A549 (cell line): ENCODE results near the gene BOD1L1. TPM values are rescaled to one million over a fixed set of nuclear protein-coding genes. Genes with fewer than 3 reads are reported as not detected.

Experiments used
- ATAC-seq, 2 experiments: fragments of 200-7000 bp in 1 of 2; fragments of >200 bp in 1 of 2; cut with Nextera tagmentation in 1 of 2; cut with Tn5 transposase in 1 of 2; 3 replicates each; pipeline versions ENCODE4 v1.8.0 to v1.9.1; 2018 to 2020; ENCODE audit warnings: mild to moderate bottlenecking in 1 of 2, moderate library complexity in 1 of 2
- CTCF ChIA-PET: fragments of 300-600 bp; sonication (Branson Sonifier 250); formaldehyde crosslinking; extraction: SDS; loops from one replicate; lab custom pipeline; 2021; ENCODE audit warnings: antibody characterized with exemption, inconsistent platforms; lab: Yijun Ruan, JAX
- POLR2A ChIA-PET: fragments of 350-600 bp; formaldehyde crosslinking; extraction: SDS; loops from one replicate; lab custom pipeline; 2021; ENCODE audit warnings: antibody characterized with exemption, inconsistent platforms; lab: Yijun Ruan, JAX
- DNase-seq, 2 experiments: peaks; one replicate each; pipeline versions ENCODE4 v3.0.0 to v3.0.0-alpha.2; 2011 to 2016; ENCODE audit warnings: low read depth in 1 of 2, low spot score in 1 of 2
- FAIRE-seq: peaks from 2 replicates; lab custom pipeline; 2011; peaks lifted over from hg19 to GRCh38; lab: Jason Lieb, UNC
- H3K27ac ChIP-seq, 2 experiments: fragments of >200 bp; sonication (Bioruptor Twin); formaldehyde crosslinking; 3 replicates each; pipeline ENCODE4 v1.5.1; 2016 to 2017
- H3K4me1 ChIP-seq: fragments of >200 bp; sonication (Bioruptor Twin); formaldehyde crosslinking; 3 replicates; pipeline ENCODE4 v1.6.1; 2016
- H3K4me2 ChIP-seq: fragments of >200 bp; sonication (Bioruptor Twin); formaldehyde crosslinking; 3 replicates; pipeline ENCODE4 v1.6.1; 2016
- H3K4me3 ChIP-seq: fragments of >200 bp; sonication (Bioruptor Twin); formaldehyde crosslinking; 3 replicates; pipeline ENCODE4 v1.5.1; 2016
- H3K9me3 ChIP-seq: fragments of >200 bp; sonication (Bioruptor Twin); formaldehyde crosslinking; 3 replicates; pipeline ENCODE4 v1.6.1; 2016
- CEBPB ChIP-seq, 2 experiments: fragments of >200 bp in 1 of 2; sonication (Bioruptor Twin) in 1 of 2; formaldehyde crosslinking in 1 of 2; IDR thresholded peaks; 2 replicates each; pipeline ENCODE4 v1.6.1; 2012 to 2016
- CHD2 ChIP-seq: fragments of 150-350 bp; IDR thresholded peaks from 2 replicates; pipeline ENCODE4 v1.6.1; 2014; ENCODE audit warnings: low read length; ENCODE audit not compliant: partially characterized antibody
- ELK1 ChIP-seq: fragments of 150-350 bp; IDR thresholded peaks from 2 replicates; pipeline ENCODE4 v1.6.1; 2014; ENCODE audit warnings: low read depth, mild to moderate bottlenecking, low read length
- FOSB ChIP-seq: fragments of 250-450 bp; sonication (Bioruptor Pico); IDR thresholded peaks from 2 replicates; pipeline ENCODE4 v1.5.0; 2020; ENCODE audit warnings: mild to moderate bottlenecking, moderate library complexity
- HOXB13 ChIP-seq: fragments of 250-450 bp; sonication (Bioruptor Pico); IDR thresholded peaks from 2 replicates; pipeline ENCODE4 v1.5.0; 2020; ENCODE audit warnings: low read depth, mild to moderate bottlenecking, moderate library complexity
- JUNB ChIP-seq: fragments of >200 bp; sonication (Bioruptor Twin); formaldehyde crosslinking; IDR thresholded peaks from 2 replicates; pipeline ENCODE4 v1.6.1; 2016
- MAFK ChIP-seq: fragments of 450-650 bp; IDR thresholded peaks from 2 replicates; pipeline ENCODE4 v1.6.1; 2014; ENCODE audit not compliant: partially characterized antibody
- MAX ChIP-seq: IDR thresholded peaks from 2 replicates; pipeline ENCODE4 v1.6.1; 2012
- MAZ ChIP-seq: fragments of 150-350 bp; IDR thresholded peaks from 2 replicates; pipeline ENCODE4 v1.6.1; 2014; ENCODE audit warnings: antibody characterized with exemption, low read depth, low read length, borderline replicate concordance
- NFE2L2 ChIP-seq: fragments of 150-350 bp; conservative IDR thresholded peaks from 2 replicates; pipeline ENCODE4 v1.6.1; 2014; ENCODE audit warnings: low read length
- PBX3 ChIP-seq: IDR thresholded peaks from 2 replicates; pipeline ENCODE4 v1.6.1; 2012
- POLR2A ChIP-seq: IDR thresholded peaks from 2 replicates; pipeline ENCODE4 v1.6.1; 2012; ENCODE audit warnings: mild to moderate bottlenecking, low read length
- RFX5 ChIP-seq: fragments of 450-650 bp; IDR thresholded peaks from 2 replicates; pipeline ENCODE4 v1.7.1; 2014; ENCODE audit warnings: antibody characterized with exemption, mild to moderate bottlenecking, moderate library complexity
- TP53 ChIP-seq: fragments of 250-450 bp; sonication (Bioruptor Pico); IDR thresholded peaks from 2 replicates; pipeline ENCODE4 v1.5.0; 2021; ENCODE audit warnings: mild to moderate bottlenecking, moderate library complexity
- ZFP36 ChIP-seq: fragments of 450-650 bp; IDR thresholded peaks from 2 replicates; pipeline ENCODE4 v1.6.1; 2014; ENCODE audit warnings: borderline replicate concordance; ENCODE audit not compliant: partially characterized antibody
- ZSCAN20 ChIP-seq: fragments of 250-450 bp; sonication (Bioruptor Pico); IDR thresholded peaks from 2 replicates; pipeline ENCODE4 v1.8.0; 2022; ENCODE audit warnings: mild to moderate bottlenecking, moderate library complexity
- WGBS: methylation state at CpG from one replicate; pipeline ENCODE4 v1.1.6; 2017; ENCODE audit errors: missing lambda C conversion rate; 5-methylcytosine and 5-hydroxymethylcytosine counted together
- polyA plus RNA-seq, 4 experiments: library from polyadenylated mRNA; depleted of rRNA in 3 of 4; stranded (reverse); fragments of >200 nt; fragmentation: RNase III in 1 of 4; extraction: RNeasy Plus Mini Kit Qiagen cat#74134 plus additional on column Dnase treatment in 1 of 4; gene quantifications; 2 replicates in 3 of 4; 3 replicates in 1 of 4; pipeline ENCODE4 v1.2.3, GENCODE V29; 2011 to 2017
- TF ChIP-seq, protein P1 (sequence below): IDR thresholded peaks from 2 replicates; pipeline ENCODE4 v1.6.1; 2012; ENCODE audit warnings: low read depth, borderline replicate concordance
- TF ChIP-seq, protein P2 (sequence below): fragments of 250-450 bp; sonication (Bioruptor Pico); IDR thresholded peaks from 2 replicates; pipeline ENCODE4 v1.5.0; 2021; ENCODE audit warnings: mild to moderate bottlenecking, moderate library complexity, borderline replicate concordance

The BOD1L1 gene
- polyA plus RNA-seq, 2 of the 4 experiments (the other 2 are of a cell fraction): 16.4 to 27.7 TPM

DNA sequence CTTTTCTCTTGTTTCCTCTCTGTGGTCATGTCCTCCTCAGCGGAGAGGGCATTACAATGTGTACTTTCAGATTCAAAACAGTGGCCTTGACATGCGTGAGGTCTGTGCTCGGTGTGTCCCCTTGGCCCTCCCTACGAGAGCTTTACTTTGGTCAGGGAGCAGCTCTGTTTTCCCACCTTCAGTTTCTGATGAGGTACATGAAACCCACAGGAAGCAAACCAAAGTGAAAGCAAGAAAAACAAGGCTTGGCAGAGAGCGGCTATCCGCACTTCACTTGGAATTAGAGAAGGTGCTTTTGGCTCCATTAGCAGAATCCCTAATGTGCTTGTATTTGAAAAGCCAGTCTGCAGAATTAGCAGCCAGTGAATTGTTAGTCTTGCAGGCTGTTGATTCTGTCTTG, 19.5 kb upstream of the BOD1L1 start:
- Histone ChIP-seq H3K27ac (peak overlapping the region in 1 of 2 experiments; percentile 54; a peak in 1 of 6 replicates), H3K9me3 (no peaks in the 10 kb centered on the region; the same call in 2 of the 3 replicates), H3K4me3 (no peak overlapping the region), H3K4me1 (peaks cover 6% of the 10 kb centered on the region), H3K4me2 (no peak overlapping the region)
- ATAC-seq (no peak), DNase-seq (no peak), FAIRE-seq (no peak)
- 63% methylated on average over 6 of the region's 6 CpGs for WGBS
- POLR2A ChIA-PET: no interaction called here
- TF ChIP-seq HOXB13 (CRISPR knock-in tag) (no peak), POLR2A (no peak), RFX5 (no peak), CHD2 (no peak), MAZ (no peak), PBX3 (no peak), MAX (no peak), NFE2L2 (no peak), CEBPB (IDR thresholded peaks at IDR 0.05) (no peak)
- TF ChIP-seq, protein P1, sequence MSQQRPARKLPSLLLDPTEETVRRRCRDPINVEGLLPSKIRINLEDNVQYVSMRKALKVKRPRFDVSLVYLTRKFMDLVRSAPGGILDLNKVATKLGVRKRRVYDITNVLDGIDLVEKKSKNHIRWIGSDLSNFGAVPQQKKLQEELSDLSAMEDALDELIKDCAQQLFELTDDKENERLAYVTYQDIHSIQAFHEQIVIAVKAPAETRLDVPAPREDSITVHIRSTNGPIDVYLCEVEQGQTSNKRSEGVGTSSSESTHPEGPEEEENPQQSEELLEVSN: no peak
- CTCF ChIA-PET: interaction anchor here (0.7 to 2.7 kb wide), 3 partner anchors 8 to 795 kb away, joined by 3 to 10 read pairs (median 3); no protein-coding TSS in a partner anchor

DNA sequence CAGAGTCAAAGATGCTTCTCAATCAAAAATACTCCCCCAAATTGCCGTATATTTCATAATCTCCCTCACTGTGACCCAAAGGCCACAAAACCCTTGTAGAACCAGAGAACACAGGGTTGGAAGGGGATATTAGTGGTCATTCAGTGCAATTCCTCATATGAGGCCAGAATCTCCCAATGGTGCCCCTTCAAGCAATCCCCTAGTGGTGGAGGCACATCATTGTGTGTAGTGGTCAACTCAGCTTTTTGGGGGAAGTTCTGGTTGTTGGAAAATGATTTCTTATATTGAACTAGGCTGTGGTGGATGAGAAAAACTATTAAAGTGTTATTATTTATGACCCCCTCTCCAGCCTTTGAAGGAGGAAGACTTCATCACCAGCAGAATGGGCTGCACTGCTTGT, 17.6 kb upstream of the BOD1L1 start:
- no peak for FAIRE-seq
- Histone ChIP-seq H3K4me1 (peaks cover 26% of the 10 kb centered on the region), H3K4me3 (no peak overlapping the region), H3K9me3 (no peaks in the 10 kb centered on the region; the same call in 2 of the 3 replicates), H3K4me2 (no peak overlapping the region), H3K27ac (no peak overlapping the region)
- no peak for DNase-seq
- no peak for TF ChIP-seq ELK1
- no peak for TF ChIP-seq ZSCAN20 (CRISPR knock-in tag)
- no peak for TF ChIP-seq TP53 (CRISPR knock-in tag)
- TF ChIP-seq MAFK: no peak
- TF ChIP-seq ZFP36: no peak
- TF ChIP-seq FOSB (CRISPR knock-in tag): no peak
- no peak for TF ChIP-seq HOXB13 (CRISPR knock-in tag)
- TF ChIP-seq, protein P2, sequence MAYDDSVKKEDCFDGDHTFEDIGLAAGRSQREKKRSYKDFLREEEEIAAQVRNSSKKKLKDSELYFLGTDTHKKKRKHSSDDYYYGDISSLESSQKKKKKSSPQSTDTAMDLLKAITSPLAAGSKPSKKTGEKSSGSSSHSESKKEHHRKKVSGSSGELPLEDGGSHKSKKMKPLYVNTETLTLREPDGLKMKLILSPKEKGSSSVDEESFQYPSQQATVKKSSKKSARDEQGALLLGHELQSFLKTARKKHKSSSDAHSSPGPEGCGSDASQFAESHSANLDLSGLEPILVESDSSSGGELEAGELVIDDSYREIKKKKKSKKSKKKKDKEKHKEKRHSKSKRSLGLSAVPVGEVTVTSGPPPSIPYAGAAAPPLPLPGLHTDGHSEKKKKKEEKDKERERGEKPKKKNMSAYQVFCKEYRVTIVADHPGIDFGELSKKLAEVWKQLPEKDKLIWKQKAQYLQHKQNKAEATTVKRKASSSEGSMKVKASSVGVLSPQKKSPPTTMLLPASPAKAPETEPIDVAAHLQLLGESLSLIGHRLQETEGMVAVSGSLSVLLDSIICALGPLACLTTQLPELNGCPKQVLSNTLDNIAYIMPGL: no peak
- no peak for TF ChIP-seq JUNB
- TF ChIP-seq, protein P1: no peak
- no peak for TF ChIP-seq CEBPB (IDR thresholded peaks at IDR 0.05)
- TF ChIP-seq MAX: no peak
- ATAC-seq: no peak
- 87% methylated on average over 1 of the region's 1 CpG for WGBS
- POLR2A ChIA-PET: interaction anchor here (0.6 kb wide), 1 partner anchor 26 kb away, joined by 7 read pairs; no protein-coding TSS in a partner anchor
- CTCF ChIA-PET: interaction anchor here (1.0 kb wide), 1 partner anchor 277 kb away, joined by 3 read pairs; no protein-coding TSS in a partner anchor
